Stimulated activated naive B cell treated with anti-CD40 and anti-IgM and Interleukin-4, amounts not matched to agents 10 μg/mL and 1 μg/mL and 100 μg/mL, for 72 hours (primary cell): ENCODE measurements around the gene LRMDA.
A peak's percentile ranks its signal among the peaks of the same experiment; 100 is the strongest.
"Not testable (repeated sequence)": the region's sequence is repeated elsewhere in the genome, so short reads cannot be mapped to it uniquely, and the experiment has no call there.

Experiments used
- ATAC-seq, 2 donors: fragments of 150-1000 bp; cut with Tn5 transposase; replicated peaks; 2 replicates each; pipeline ENCODE4 v1.10.0; 2021; ENCODE audit warnings: moderate library complexity in 1 of 2
- DNase-seq: peaks from one replicate; pipeline ENCODE4 v3.0.0; 2021
- H3K27ac Mint-ChIP-seq: one replicate; pipeline ENCODE4 v1.8.0; 2022; ENCODE audit warnings: mild to moderate bottlenecking, mixed read lengths
- H3K27me3 Mint-ChIP-seq, 2 donors: one replicate each; pipeline ENCODE4 v1.8.0; 2022; ENCODE audit warnings: mixed read lengths in 2 of 2
- H3K36me3 Mint-ChIP-seq, 2 donors: one replicate each; pipeline ENCODE4 v1.8.0; 2022; ENCODE audit warnings: mixed read lengths in 2 of 2, mild to moderate bottlenecking in 1 of 2
- H3K4me1 Mint-ChIP-seq, 2 donors: one replicate each; pipeline ENCODE4 v1.8.0; 2022; ENCODE audit warnings: mixed read lengths in 2 of 2, mild to moderate bottlenecking in 1 of 2
- H3K4me3 Mint-ChIP-seq, 2 donors: one replicate each; pipeline ENCODE4 v1.8.0; 2022; ENCODE audit warnings: mild to moderate bottlenecking in 2 of 2, mixed read lengths in 2 of 2, moderate library complexity in 1 of 2
- H3K9me3 Mint-ChIP-seq, 2 donors: one replicate each; pipeline ENCODE4 v1.8.0; 2022; ENCODE audit warnings: mixed read lengths in 2 of 2, mild to moderate bottlenecking in 1 of 2

Gene LRMDA

DNA sequence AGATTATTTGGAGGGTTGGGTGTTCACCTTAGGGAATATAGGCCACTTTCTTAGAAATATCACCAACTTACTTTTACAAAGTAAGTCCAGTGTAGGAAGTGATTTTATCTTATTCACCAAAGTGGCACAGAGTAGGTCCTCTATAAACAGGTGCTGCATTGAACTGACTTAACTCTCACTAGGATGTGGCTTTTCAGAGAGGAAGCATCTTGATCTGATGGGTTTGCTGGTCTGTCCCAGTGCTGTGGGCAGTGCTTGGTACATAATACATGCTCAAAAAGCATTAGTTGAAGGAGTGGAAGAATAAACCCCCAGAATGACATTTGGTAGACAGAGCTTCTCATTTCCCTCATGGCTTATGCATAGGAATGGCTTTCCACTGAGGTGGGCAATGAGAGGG, 334.7 kb downstream of the LRMDA start:
- no peaks in the 10 kb centered on the region for H3K27me3 Mint-ChIP-seq
- H3K9me3 Mint-ChIP-seq, result peaks cover 0 to 2% of the 10 kb centered on the region in 2 donors
- DNase-seq, result no peak
- no peaks in the 10 kb centered on the region for H3K36me3 Mint-ChIP-seq
- no peak overlapping the region for H3K4me3 Mint-ChIP-seq
- no peaks in the 10 kb centered on the region for H3K4me1 Mint-ChIP-seq
- H3K27ac Mint-ChIP-seq, result no peak overlapping the region
- no peak for ATAC-seq

DNA sequence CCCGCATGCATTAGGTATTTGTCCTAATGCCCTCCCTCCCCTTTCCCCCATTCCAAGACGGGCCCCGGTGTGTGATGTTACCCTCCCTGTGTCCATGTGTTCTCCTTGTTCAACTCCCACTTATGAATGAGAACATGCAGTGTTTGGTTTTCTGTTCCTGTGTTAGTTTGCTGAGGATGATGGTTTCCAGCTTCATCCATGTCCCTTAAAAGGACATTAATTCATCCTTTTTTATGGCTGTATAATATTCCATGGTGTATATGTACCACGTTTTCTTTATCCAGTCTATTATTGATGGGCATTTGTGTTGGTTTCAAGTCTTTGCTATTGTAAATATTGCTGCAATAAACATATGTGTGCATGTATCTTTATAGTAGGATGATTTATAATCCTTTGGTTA, 335.3 kb downstream of the LRMDA start:
- H3K9me3 Mint-ChIP-seq, ATAC-seq, H3K27ac Mint-ChIP-seq, H3K27me3 Mint-ChIP-seq, H3K4me1 Mint-ChIP-seq, H3K36me3 Mint-ChIP-seq, DNase-seq, H3K4me3 Mint-ChIP-seq: not testable (repeated sequence)

GRCh38 chr10:75770626-75771081, 339.2 kb downstream of the LRMDA start:
- H3K36me3 Mint-ChIP-seq, result no peaks in the 10 kb centered on the region
- H3K27ac Mint-ChIP-seq, result no peak overlapping the region
- no peak overlapping the region for H3K4me3 Mint-ChIP-seq
- ATAC-seq (no peak), DNase-seq (no peak)
- H3K9me3 Mint-ChIP-seq, result peaks cover 0 to 2% of the 10 kb centered on the region in 2 donors
- H3K4me1 Mint-ChIP-seq, result peaks cover 4 to 16% of the 10 kb centered on the region in 2 donors
- H3K27me3 Mint-ChIP-seq, result no peaks in the 10 kb centered on the region

DNA sequence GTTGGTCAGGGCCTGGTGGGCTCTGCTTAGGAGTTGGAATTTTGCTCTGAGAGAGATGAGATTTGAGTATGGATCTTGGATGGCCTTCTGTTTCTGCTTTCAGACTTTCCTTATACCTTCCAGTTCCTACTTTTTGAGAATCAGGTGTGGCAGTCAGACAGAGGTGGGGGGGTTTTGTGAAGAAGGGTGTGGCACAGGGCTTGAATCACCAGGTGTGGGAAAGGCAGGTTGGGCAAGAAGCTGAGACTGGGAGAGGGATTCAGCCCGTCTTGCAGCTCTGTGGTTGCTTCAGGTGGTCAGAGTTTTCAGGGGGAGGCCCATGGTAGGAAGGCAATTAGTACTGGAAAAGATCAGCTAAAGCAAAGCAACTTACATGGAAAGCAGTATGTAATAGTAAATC, 340.2 kb downstream of the LRMDA start:
- ATAC-seq (no peak), DNase-seq (no peak)
- peak overlapping the region; percentile 47 to 67 for H3K4me3 Mint-ChIP-seq
- no peak overlapping the region for H3K27ac Mint-ChIP-seq
- H3K9me3 Mint-ChIP-seq, result peaks cover 0 to 2% of the 10 kb centered on the region in 2 donors
- H3K27me3 Mint-ChIP-seq, result no peaks in the 10 kb centered on the region
- H3K4me1 Mint-ChIP-seq, result peaks cover 4 to 16% of the 10 kb centered on the region in 2 donors
- H3K36me3 Mint-ChIP-seq, result no peaks in the 10 kb centered on the region

DNA sequence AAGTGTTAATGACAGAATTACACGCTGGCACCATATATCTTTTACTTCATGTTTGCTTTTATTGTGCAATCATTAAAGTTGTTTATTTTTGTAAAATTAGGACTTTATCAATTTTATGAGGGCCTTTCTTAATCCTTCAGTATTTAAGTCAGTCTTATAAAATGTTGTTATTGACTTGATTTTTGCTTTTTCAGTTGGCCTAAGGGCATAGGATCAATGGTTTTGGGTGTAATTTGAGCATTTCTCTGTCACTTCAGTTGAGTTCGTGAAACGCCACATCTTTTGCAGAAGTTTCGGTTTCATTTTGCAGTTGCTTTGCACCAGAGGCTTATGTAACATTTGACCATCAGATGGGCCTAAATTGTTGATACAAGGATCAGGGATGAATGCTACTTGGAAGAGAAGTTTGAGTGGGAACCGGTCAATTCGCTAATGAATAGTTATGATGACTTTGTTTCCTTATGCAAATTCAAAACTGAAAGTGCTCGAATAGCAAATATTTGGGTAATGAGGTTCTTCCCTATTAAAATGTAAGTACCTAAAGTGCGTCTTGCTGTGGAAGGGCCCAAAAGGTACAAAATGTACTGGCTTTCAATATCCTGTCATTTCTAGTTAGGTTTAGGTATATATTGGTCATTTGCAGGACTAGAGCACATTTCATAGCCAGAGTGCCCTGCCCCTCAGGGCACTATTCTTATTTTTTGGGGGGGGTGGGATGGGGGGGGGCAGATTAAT, 340.9 kb downstream of the LRMDA start:
- Mint-ChIP-seq H3K9me3 (no peaks in the 10 kb centered on the region), H3K4me3 (peak overlapping the region; percentile 71 to 74), H3K27me3 (no peaks in the 10 kb centered on the region), H3K27ac (no peak overlapping the region), H3K36me3 (no peaks in the 10 kb centered on the region), H3K4me1 (peaks cover 4 to 16% of the 10 kb centered on the region in 2 donors)
- DNase-seq, result no peak
- no peak for ATAC-seq

DNA sequence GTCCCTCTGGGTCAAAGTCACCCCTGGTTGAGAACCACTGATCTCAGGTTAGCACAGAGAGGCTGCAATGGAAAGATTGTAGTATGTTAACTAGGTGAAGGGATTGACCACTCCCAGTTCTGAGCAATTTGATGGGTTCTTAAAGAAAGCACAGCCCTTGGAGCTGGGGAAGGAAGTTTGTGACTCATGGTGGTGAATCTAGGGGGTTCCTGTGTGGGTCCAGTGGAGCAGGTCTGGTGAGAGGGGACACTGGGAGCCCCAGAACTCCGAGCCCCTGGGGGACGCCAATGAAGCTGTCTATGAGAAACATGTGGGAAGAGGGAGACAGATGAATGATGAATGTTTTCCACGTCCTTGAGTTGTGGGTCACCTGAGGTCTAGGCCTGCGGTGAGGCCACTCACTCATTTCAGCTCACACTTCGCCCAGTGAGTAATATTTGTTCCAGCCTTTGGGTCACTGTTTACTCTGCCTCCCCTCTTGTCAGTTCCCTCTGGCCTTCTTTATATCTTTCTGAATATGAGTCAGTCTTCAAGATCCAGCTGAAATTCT, 341.9 kb downstream of the LRMDA start:
- Mint-ChIP-seq H3K27ac (no peak overlapping the region), H3K36me3 (no peaks in the 10 kb centered on the region), H3K4me1 (peaks cover 4 to 16% of the 10 kb centered on the region in 2 donors), H3K4me3 (no peak overlapping the region), H3K9me3 (no peaks in the 10 kb centered on the region), H3K27me3 (peaks cover 2 to 3% of the 10 kb centered on the region in 2 donors)
- no peak for DNase-seq
- peak; percentile 29 to 60 for ATAC-seq

GRCh38 chr10:75773813-75774782, 342.7 kb downstream of the LRMDA start:
- ATAC-seq (no peak), DNase-seq (no peak)
- Mint-ChIP-seq H3K36me3 (no peaks in the 10 kb centered on the region), H3K27ac (no peak overlapping the region), H3K9me3 (no peaks in the 10 kb centered on the region), H3K27me3 (peaks cover 6 to 7% of the 10 kb centered on the region in 2 donors), H3K4me1 (peaks cover 4 to 16% of the 10 kb centered on the region in 2 donors), H3K4me3 (no peak overlapping the region)

- Mint-ChIP-seq H3K4me3 (no peak overlapping the region), H3K9me3 (no peaks in the 10 kb centered on the region), H3K36me3 (no peaks in the 10 kb centered on the region), H3K27me3 (peaks cover 6 to 7% of the 10 kb centered on the region in 2 donors), H3K27ac (no peak overlapping the region), H3K4me1 (peaks cover 4 to 16% of the 10 kb centered on the region in 2 donors)
- DNase-seq (no peak), ATAC-seq (no peak)
Measured at GRCh38 chr10:75774783-75775490, 343.5 kb downstream of the LRMDA start.

DNA sequence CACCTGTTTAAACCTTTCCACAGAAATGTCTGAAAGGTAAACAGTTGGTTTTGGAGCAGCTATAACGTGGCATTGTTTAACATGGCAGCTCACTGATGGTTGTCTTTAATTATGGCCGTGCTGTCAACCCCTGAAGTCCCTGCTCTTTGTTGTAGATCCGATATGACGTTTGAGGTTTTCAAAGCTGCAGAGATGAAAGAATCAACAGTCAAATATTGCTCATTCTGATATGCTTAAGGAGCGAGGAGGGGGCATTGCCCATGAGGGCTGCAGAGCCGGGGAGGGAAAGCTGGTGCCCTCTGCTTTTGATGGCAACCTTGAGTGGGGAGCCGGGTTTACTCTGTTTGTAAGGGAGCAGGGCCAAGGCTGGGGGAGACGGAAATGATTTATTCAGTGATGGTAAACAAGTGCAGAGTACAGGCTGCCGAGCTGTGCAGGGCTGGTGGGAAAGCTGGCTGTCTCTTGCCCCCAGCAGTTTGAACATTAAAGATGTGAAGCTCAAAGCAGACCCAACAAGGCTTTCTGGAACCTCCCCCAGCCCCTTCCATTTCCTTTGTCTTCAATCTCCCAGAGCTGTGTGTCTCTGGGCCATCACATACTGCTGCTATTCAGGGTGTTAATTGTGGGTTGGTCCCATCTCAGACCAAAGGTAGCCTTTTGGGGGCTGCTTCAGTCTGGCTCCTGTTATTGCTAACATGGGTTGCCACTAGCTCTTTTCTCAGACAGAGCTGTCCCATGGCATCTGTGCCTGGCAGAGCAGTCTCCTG, 345.5 kb downstream of the LRMDA start:
- no peaks in the 10 kb centered on the region for H3K36me3 Mint-ChIP-seq
- peaks cover 0 to 9% of the 10 kb centered on the region in 2 donors for H3K4me1 Mint-ChIP-seq
- no peak overlapping the region for H3K4me3 Mint-ChIP-seq
- ATAC-seq (no peak), DNase-seq (no peak)
- peaks cover 6 to 7% of the 10 kb centered on the region in 2 donors for H3K27me3 Mint-ChIP-seq
- H3K27ac Mint-ChIP-seq, result no peak overlapping the region
- H3K9me3 Mint-ChIP-seq, result no peaks in the 10 kb centered on the region

DNA sequence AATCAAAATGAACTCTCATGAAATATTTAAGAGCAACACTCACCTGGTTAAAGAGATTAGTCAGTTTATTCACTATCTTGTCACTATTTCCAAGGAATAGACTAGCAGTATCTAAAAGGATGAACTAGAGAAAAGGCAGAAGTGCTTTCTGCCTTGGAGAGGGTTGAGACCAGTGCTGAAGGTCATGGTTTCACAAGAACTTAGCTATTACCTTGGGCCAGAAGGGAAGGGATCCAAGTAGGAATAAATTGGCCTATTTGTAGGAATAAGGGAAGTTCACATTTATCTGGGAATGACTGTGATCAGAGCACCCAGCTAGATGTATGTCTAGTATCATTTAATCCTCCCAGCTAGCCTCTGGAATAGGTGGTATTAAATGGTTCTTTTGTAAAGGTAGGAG, 347.2 kb downstream of the LRMDA start:
- ATAC-seq, result no peak

DNA sequence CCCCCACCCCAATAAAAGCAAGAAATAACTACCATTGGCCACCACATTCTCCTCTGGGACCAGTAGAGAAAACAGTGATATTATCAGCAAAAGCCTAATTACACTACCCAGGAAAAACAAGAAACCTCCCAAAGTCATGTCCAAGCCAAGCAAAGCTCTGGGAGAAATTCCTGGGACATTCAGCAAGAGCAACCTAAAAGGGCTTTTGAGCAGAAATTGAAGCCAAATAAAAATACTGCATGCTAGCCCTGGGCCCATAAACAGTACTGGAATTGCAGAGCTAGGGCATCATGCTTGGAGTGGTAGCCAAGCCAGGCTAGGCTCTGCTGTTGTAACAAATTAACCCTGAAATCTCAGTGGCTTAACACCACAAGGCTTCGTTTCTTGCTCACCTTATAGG, 347.9 kb downstream of the LRMDA start:
- Mint-ChIP-seq H3K36me3 (no peaks in the 10 kb centered on the region), H3K4me3 (no peak overlapping the region), H3K4me1 (no peaks in the 10 kb centered on the region), H3K9me3 (no peaks in the 10 kb centered on the region), H3K27me3 (peaks cover 6 to 12% of the 10 kb centered on the region in 2 donors), H3K27ac (no peak overlapping the region)
- ATAC-seq (no peak), DNase-seq (no peak)

More for the DNA sequence above, 347.2 kb downstream of the LRMDA start:
- H3K27ac Mint-ChIP-seq, result no peak overlapping the region
- H3K36me3 Mint-ChIP-seq, result no peaks in the 10 kb centered on the region
- DNase-seq, result no peak
- H3K27me3 Mint-ChIP-seq, result peaks cover 6 to 7% of the 10 kb centered on the region in 2 donors
- no peaks in the 10 kb centered on the region for H3K4me1 Mint-ChIP-seq
- H3K4me3 Mint-ChIP-seq, result no peak overlapping the region
- no peaks in the 10 kb centered on the region for H3K9me3 Mint-ChIP-seq

DNA sequence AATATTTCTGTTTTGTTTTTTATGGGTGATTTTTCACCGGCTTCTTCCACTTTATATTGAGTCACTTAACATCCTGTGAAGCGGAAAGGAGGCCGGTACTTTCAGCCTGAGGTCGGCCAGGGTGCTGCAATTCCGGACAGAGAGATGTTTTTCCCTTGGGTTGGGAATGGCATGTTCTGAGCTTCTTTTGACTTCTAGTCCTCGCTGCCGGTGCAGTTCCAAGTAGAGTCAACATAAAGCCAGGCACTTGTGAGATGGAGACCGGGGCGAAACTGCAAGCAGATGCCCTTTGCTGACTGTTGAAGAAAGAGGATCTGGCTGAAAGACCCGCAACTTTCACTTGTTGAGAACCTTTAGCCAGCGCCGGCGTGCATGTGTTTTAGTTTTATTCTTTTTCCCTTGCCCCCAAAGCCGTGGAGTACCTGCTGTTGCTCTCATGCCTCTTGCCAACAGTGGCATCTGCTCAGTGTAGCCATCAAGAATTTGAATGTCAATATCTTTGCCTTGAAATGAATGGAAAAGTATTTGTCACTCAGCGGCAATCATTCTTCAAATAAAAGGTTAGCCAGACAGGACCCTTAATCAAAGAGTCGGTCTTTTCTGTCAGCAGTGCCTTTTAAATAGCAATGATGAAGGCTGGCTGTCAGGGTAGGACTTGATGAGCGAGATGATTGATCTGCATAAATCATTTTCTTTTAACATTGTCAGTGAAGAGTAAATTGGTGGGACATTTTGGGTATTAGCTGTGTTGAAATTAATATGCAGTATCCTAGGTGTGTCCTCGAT, 351.2 kb downstream of the LRMDA start:
- no peaks in the 10 kb centered on the region for H3K4me1 Mint-ChIP-seq
- H3K36me3 Mint-ChIP-seq, result no peaks in the 10 kb centered on the region
- peaks cover 6 to 13% of the 10 kb centered on the region in 2 donors for H3K27me3 Mint-ChIP-seq
- no peak overlapping the region for H3K27ac Mint-ChIP-seq
- peak overlapping the region in 1 of 2 donors; percentile 55 for H3K4me3 Mint-ChIP-seq
- peak in 1 of 2 donors; percentile 16 for ATAC-seq
- no peak for DNase-seq
- no peaks in the 10 kb centered on the region for H3K9me3 Mint-ChIP-seq
